GM23338 (cell line): Measurements from ENCODE around the gene GAB2.

Source experiments
- EZH2 ChIP-seq: fragments of 200-600 bp; sonication (generic); IDR thresholded peaks from one replicate; pipeline ENCODE4 v1.8.0; 2017; ENCODE audit warnings: antibody characterized with exemption, mild to moderate bottlenecking, low read depth; ENCODE audit not compliant: unreplicated experiment
- EZH2phosphoT487 ChIP-seq: fragments of 200-600 bp; sonication (generic); IDR thresholded peaks from one replicate; pipeline ENCODE4 v1.8.1; 2018; ENCODE audit warnings: antibody characterized with exemption; ENCODE audit not compliant: unreplicated experiment
- TF ChIP-seq, protein P1 (sequence below), 2 experiments: fragments of 200-600 bp in 1 of 2; sonication (generic) in 1 of 2; conservative IDR thresholded peaks; 2 replicates each; pipeline versions ENCODE4 v1.5.1 to v1.6.1; 2016 to 2017; ENCODE audit warnings: antibody characterized with exemption in 2 of 2, low read depth in 2 of 2, mild to moderate bottlenecking in 2 of 2, moderate library complexity in 1 of 2
- TF ChIP-seq, protein P2 (sequence below): IDR thresholded peaks from 2 replicates; pipeline ENCODE4 v1.6.1; 2016; ENCODE audit warnings: antibody characterized with exemption

DNA sequence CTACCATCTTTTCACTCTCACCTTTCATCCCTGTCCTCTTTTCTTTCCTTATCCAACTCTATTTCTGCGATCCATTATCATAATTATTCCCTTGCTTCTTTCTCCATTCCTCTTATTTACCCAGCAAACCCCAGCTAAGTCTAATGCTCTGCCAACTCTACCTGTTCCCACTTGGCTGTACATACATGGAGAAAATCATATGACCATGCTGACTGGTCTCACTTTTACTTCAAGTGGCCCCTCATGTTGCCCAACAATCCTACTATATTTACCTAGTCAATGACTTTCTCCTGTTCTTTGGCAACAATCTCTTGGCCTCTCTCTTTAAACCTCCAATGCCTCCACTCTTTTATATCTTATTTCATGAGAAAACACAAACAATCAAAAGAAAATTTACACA, 134.8 kb downstream of the GAB2 start:
- TF ChIP-seq EZH2phosphoT487 (no peak), EZH2 (no peak)
- TF ChIP-seq, protein P1, sequence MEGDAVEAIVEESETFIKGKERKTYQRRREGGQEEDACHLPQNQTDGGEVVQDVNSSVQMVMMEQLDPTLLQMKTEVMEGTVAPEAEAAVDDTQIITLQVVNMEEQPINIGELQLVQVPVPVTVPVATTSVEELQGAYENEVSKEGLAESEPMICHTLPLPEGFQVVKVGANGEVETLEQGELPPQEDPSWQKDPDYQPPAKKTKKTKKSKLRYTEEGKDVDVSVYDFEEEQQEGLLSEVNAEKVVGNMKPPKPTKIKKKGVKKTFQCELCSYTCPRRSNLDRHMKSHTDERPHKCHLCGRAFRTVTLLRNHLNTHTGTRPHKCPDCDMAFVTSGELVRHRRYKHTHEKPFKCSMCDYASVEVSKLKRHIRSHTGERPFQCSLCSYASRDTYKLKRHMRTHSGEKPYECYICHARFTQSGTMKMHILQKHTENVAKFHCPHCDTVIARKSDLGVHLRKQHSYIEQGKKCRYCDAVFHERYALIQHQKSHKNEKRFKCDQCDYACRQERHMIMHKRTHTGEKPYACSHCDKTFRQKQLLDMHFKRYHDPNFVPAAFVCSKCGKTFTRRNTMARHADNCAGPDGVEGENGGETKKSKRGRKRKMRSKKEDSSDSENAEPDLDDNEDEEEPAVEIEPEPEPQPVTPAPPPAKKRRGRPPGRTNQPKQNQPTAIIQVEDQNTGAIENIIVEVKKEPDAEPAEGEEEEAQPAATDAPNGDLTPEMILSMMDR (conservative IDR thresholded peaks at IDR 0.05; ENCODE audit: low read depth in 2 of 2), result no peak
- TF ChIP-seq, protein P2, sequence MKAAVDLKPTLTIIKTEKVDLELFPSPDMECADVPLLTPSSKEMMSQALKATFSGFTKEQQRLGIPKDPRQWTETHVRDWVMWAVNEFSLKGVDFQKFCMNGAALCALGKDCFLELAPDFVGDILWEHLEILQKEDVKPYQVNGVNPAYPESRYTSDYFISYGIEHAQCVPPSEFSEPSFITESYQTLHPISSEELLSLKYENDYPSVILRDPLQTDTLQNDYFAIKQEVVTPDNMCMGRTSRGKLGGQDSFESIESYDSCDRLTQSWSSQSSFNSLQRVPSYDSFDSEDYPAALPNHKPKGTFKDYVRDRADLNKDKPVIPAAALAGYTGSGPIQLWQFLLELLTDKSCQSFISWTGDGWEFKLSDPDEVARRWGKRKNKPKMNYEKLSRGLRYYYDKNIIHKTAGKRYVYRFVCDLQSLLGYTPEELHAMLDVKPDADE, result no peak
